Muscle layer of duodenum (tissue), 2 donors: ENCODE data around the gene CEP250.
A peak's percentile ranks its signal among the peaks of the same experiment; 100 is the strongest.
"Not testable (repeated sequence)": the region's sequence is repeated elsewhere in the genome, so short reads cannot be mapped to it uniquely, and the experiment has no call there.

Experiments
- H3K27ac ChIP-seq: one replicate; pipeline ENCODE4 v1.7.0; 2013; ENCODE audit warnings: mild to moderate bottlenecking, low read length
- H3K27me3 ChIP-seq: one replicate; pipeline ENCODE4 v1.7.0; 2013; ENCODE audit warnings: low read depth, mild to moderate bottlenecking, control low read depth, low read length
- H3K36me3 ChIP-seq, 2 donors: one replicate each; pipeline ENCODE4 v1.7.0; 2013; ENCODE audit warnings: low read length in 2 of 2, control low read depth in 1 of 2, mild to moderate bottlenecking in 1 of 2; ENCODE audit not compliant: insufficient read depth in 2 of 2, control insufficient read depth in 1 of 2
- H3K4me1 ChIP-seq, 2 donors: one replicate each; pipeline ENCODE4 v1.7.0; 2013; ENCODE audit warnings: low read length in 2 of 2, mild to moderate bottlenecking in 2 of 2, control low read depth in 1 of 2, moderate library complexity in 1 of 2; ENCODE audit not compliant: insufficient read depth in 2 of 2, control insufficient read depth in 1 of 2
- H3K4me3 ChIP-seq, 2 donors: one replicate each; pipeline ENCODE4 v1.7.0; 2013; ENCODE audit warnings: low read length in 2 of 2, low read depth in 1 of 2, mild to moderate bottlenecking in 1 of 2
- H3K9me3 ChIP-seq, 2 donors: one replicate each; pipeline ENCODE4 v1.7.0; 2013; ENCODE audit warnings: low read length in 2 of 2, control low read depth in 1 of 2, mild to moderate bottlenecking in 1 of 2; ENCODE audit not compliant: control insufficient read depth in 1 of 2
- donor health status: healthy.

CEP250 gene

DNA sequence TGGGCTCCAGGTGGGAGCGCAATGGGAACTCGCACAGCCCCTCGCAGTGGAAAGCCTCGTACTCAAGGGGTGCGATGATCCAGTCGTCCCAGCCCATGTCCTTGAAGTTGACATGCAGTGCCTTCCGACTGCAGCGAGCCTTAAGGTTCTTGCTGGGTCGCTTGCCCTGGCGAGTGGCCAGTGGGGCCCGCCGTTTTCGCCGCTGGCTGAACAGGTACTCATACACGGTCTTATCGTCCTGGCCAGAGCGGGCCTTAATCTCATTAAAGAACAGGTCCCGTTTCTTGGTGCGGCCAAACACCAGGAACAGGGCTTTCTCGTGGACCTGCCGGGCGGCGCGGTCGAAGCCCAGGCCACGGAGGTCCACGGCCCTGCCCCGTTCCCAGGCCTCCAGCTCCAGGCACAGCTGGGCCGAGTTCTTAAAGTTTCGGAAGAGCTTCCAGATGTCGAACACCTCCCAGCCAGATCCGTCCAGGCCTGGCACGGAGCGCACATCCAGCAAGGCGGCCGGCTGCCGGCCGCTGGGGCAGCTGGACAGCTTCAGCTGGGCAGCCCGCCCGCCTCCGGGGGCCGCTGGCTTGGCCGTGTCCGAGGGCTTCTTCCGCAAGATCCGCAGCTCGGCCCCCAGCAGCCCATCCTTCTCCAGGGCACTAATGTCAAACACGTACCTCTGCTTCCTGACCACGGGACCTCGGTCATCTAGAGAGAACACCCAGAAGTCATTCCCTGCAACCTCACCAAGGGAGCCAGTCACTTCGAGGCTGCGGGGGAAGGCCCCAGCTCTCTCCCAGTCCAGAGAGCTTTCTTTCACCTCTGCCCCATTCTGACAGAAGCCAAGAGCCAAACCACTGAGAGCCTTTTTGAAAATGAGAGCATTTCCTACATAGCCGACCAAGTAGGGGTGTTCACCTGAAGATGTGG, 21.1 kb upstream of the CEP250 start:
- Histone ChIP-seq H3K27me3 (no peaks in the 10 kb centered on the region), H3K4me3 (no peak overlapping the region), H3K36me3 (no peaks in the 10 kb centered on the region), H3K9me3 (no peaks in the 10 kb centered on the region), H3K27ac (no peak overlapping the region), H3K4me1 (peaks cover 3 to 20% of the 10 kb centered on the region in 2 donors)

DNA sequence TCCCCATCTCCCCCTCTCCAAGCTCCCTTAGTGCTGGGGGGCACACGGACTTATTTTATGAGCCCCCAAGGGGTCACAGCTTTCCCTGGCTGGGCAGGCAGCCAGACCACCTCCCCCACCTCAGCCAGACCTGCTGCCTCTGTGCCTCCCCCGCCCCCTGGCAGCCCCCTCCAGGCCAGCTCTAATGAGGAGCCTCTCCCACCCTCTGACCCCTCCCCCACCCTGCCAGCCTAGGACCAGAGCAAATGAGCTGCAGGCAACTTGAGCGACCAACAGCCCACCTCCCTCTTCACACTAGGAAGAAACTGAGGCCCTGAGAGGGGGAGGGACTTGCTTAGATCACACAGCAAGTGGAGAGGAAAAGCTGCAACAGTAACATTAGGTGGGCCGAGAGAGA, 19.2 kb upstream of the CEP250 start:
- Histone ChIP-seq H3K27me3 (no peaks in the 10 kb centered on the region), H3K4me1 (peaks cover 3 to 20% of the 10 kb centered on the region in 2 donors), H3K9me3 (no peaks in the 10 kb centered on the region), H3K36me3 (no peaks in the 10 kb centered on the region), H3K27ac (no peak overlapping the region), H3K4me3 (no peak overlapping the region)

DNA sequence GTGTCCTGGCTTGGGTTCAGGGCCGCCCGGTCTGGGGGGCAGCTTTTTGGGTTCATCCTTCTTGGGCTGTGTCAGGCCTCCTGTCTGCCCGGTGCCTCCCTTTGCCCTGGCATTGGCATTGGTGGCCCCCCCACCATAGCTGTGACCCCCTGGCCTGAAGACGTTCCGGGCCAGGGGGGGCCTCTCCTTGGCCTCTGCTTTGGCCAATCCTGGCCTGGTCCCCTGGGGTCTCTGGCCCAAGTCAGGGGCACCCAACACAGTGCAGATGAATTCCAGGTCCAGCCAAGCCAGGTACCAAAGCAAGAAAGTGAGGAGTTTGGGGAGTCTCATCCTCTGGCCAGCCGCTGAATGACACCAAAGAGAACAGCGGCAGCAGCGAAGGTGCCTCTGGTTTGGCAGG, 17.8 kb upstream of the CEP250 start:
- Histone ChIP-seq H3K4me3 (peak overlapping the region in 1 of 2 donors; percentile 16), H3K9me3 (no peaks in the 10 kb centered on the region), H3K36me3 (no peaks in the 10 kb centered on the region), H3K27me3 (no peaks in the 10 kb centered on the region), H3K4me1 (peaks cover 3 to 20% of the 10 kb centered on the region in 2 donors), H3K27ac (peak overlapping the region; percentile 39)

- H3K4me1 ChIP-seq: peaks cover 3 to 10% of the 10 kb centered on the region in 2 donors
- H3K9me3 ChIP-seq: no peaks in the 10 kb centered on the region
- no peak overlapping the region for H3K27ac ChIP-seq
- H3K4me3 ChIP-seq: no peak overlapping the region
- no peaks in the 10 kb centered on the region for H3K36me3 ChIP-seq
- no peaks in the 10 kb centered on the region for H3K27me3 ChIP-seq
These were observed 12.4 kb upstream of the CEP250 start for GRCh38 chr20:35443003-35443402.

DNA sequence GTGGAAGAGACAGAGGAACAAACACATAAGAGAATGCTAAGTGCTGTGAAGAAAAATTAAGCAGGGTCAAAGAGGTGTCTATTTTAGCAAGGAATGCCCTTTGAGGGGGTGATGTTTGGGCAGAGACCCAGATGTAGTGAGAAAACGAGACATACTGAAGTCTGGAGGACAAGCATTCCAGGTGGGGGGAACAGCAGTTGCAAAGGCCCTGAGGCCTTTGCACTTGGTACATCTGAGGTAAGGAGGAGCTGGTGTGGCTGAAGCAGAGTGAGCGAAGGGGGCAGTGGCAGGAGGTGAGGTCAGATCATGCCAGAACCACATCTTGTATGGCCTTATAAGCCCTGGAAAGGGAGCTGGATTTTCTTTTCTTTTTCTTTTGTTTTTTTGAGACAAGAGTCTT, 11.2 kb upstream of the CEP250 start:
- Histone ChIP-seq H3K4me1 (peaks cover 0 to under 1% of the 10 kb centered on the region in 2 donors), H3K9me3 (no peaks in the 10 kb centered on the region), H3K36me3 (no peaks in the 10 kb centered on the region), H3K27me3 (no peaks in the 10 kb centered on the region), H3K4me3 (no peak overlapping the region), H3K27ac (no peak overlapping the region)

DNA sequence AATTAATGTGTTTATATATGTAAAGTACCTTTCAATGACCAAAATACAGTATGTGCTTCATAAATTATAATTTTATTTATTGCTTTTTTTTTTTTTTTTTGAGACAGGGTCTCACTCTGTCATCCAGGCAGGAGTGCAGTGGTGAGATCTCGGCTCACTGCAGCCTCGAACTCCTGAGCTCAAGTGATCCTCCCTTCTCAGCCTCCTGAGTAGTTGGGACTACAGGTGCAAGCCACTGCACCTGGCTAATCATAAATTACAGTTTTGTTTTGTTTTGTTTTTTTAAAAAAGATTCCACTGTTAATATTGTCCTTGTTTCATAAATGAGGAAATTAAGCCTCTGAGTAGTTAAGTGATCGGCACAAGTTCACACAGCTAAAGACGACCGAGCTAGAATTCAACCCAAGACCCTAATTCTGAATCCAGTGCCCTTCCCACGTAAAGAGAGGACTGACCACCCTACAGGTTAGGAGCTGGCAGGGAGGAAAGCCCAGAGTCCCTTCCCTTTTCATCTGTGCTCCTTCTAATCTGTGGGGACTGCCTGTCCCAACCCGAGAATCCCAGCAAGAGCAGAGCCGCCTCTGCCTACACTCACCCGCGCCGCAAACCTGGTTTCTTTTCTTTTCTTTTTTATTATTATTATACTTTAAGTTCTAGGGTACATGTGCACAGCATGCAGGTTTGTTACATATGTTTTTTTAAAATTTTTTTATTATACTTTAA, 8.9 kb upstream of the CEP250 start:
- Histone ChIP-seq H3K27me3 (no peaks in the 10 kb centered on the region), H3K9me3 (no peaks in the 10 kb centered on the region), H3K4me1 (no peaks in the 10 kb centered on the region), H3K4me3 (peak overlapping the region in 1 of 2 donors; percentile 45), H3K36me3 (no peaks in the 10 kb centered on the region), H3K27ac (no peak overlapping the region)

- Histone ChIP-seq H3K4me1 (no peaks in the 10 kb centered on the region), H3K36me3 (no peaks in the 10 kb centered on the region), H3K4me3 (peak overlapping the region; percentile 33 to 45), H3K27ac (no peak overlapping the region), H3K9me3 (no peaks in the 10 kb centered on the region), H3K27me3 (no peaks in the 10 kb centered on the region)
These were observed 8.2 kb upstream of the CEP250 start for GRCh38 chr20:35447082-35447789.

DNA sequence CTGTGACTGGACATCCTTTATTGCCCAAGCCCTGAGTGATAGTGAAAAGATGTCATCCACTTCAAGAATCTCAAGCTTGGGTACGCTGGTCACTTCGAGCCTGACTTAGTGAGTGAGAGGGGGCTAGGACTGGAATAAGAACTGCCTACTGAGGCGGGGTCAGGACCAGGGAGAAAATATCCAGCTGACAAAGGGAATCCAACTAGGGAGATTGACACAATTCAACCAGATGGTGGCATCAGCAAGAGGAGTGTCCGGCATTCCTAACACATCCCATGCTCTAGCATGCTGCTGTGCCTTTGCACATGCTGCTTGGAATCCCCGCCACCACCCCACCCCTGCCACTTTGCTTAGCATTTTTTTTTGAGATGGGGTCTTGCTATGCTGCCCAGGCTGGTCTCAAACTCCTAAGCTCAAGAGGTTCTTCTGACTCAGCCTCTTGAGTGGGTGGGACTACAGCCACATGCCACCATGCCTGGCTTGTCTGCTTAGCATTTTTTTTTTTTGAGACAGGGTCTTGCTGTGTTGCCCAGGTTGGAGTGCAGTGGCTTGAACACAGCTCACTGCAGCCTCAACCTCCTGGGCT, 6.5 kb upstream of the CEP250 start:
- Histone ChIP-seq H3K4me1 (peaks cover 0 to 5% of the 10 kb centered on the region in 2 donors), H3K27ac (no peak overlapping the region), H3K36me3 (no peaks in the 10 kb centered on the region), H3K9me3 (no peaks in the 10 kb centered on the region), H3K4me3 (no peak overlapping the region), H3K27me3 (no peaks in the 10 kb centered on the region)

DNA sequence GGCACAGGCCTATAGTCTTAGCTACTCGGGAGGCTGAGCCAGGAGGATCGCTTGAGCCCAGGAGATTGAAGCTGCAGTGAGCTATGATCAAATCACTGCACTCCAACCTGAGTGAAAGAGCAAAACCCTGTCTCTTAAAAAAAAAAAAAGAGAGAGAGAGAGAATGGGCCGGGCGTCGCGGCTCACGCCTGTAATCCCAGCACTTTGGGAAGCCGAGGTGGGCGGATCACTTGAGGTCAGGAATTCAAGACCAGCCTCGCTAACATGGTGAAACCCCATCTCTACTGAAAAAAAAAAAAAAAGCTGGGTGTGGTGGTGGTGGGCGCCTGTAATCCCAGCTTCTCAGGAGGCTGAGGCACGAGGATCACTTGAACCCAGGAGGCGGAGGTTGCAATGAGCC, 5.5 kb upstream of the CEP250 start:
- not testable (repeated sequence) for H3K27me3 ChIP-seq, H3K36me3 ChIP-seq, H3K4me3 ChIP-seq, H3K4me1 ChIP-seq, H3K27ac ChIP-seq, H3K9me3 ChIP-seq

- Histone ChIP-seq H3K9me3 (no peaks in the 10 kb centered on the region), H3K4me1 (peaks cover 0 to 11% of the 10 kb centered on the region in 2 donors), H3K27ac (no peak overlapping the region), H3K27me3 (no peaks in the 10 kb centered on the region), H3K4me3 (no peak overlapping the region), H3K36me3 (no peaks in the 10 kb centered on the region)
These were observed 4.1 kb upstream of the CEP250 start for GRCh38 chr20:35451295-35451694.

DNA sequence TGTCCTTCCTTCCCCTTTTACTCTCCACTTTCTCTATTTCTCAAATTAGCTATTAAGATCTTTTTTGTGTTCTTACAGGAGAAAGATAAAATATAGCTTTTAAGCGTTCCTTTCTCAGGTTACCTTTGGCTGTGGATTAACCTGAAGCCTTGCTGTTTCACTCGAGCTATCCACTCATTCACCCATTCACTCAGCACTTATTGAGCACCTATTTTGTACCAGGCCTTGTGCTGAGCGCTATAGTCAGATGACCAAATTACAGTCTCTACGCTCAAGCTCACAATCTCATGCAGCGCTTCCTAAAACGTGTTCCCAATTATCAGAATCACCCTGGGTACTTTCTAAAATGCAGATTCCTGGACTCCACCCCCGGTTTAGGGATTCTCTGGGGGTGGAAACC, 1.8 kb upstream of the CEP250 start:
- Histone ChIP-seq H3K27me3 (no peaks in the 10 kb centered on the region), H3K36me3 (no peaks in the 10 kb centered on the region), H3K27ac (no peak overlapping the region), H3K4me1 (peaks cover 0 to 22% of the 10 kb centered on the region in 2 donors), H3K4me3 (no peak overlapping the region), H3K9me3 (no peaks in the 10 kb centered on the region)
